Retina (tissue), 1 donor: ENCODE measurements around the gene TREM1.

Experiments used
- DNase-seq: peaks from one replicate; pipeline ENCODE4 v3.0.0-alpha.2; 2016

The TREM1 gene

DNA sequence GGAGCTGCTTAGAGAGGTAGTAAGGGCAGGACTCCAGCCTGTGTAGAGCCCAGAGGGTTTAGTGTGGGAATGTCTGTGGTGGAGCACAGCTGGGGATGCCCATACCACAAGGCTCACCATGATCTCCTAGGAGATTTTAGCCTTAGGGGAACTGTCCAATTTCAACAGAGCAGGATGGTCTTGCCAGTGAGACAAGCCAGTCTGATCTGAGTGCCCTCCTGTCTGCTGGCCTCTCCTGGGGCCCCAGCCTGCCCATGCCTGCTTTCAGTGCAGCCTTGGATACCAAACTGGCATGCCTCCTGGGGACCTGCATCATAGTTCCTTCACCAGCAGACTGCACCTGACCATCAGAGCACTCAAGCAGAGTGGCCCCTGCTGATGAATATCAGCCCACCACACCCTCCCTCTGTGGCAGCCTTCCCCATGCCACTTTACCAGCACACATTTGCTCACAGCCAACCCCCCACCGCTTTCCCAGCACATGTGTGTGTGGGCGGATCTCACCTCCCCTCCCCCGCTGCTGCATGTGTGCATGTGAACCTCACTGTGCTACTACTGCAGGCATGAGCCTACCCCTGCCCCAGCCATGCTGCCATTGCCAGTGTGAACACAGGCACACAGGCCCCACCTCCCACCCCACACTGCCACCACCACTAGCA is 7.9 kb upstream of the TREM1 start:
- DNase-seq = no peak

DNA sequence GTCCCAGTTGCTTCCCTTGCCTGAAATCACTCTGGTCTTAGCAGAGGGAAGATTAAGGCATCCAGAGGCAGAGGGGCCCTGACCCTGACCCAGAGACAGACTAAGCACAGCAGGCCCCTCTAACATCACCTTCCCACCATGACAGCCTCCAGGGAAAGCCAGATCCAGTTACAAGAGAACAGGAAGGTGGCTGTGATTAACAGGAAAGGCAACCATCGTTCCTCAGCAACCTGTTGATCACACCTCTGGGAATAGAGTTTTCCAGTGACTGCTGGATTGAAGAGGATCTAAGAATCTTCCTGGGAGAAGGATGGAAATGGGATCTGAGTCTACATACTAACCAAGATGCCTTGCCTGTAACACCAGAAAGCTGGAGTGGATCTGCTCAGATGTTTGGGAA is 5.2 kb upstream of the TREM1 start:
- DNase-seq = no peak

DNA sequence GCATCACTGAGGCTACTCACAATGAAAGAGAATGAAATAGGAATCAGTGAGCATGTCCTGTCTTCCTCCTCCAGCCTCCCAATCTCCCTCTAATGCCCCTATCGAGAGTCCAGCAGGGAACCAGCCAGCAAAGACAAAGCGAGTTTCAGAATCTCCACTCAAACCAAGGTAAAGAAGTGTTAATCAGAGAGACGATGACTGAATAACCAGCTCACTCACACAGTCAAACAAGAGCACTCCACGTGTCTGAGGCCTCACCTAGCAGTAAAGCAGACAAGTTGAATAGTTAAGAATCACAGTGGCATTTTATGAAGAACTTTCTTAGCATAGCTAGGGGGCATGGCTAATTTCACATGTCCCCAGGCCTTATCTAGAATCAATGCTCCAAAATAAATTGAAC is 3.3 kb upstream of the TREM1 start:
- no peak for DNase-seq

DNA sequence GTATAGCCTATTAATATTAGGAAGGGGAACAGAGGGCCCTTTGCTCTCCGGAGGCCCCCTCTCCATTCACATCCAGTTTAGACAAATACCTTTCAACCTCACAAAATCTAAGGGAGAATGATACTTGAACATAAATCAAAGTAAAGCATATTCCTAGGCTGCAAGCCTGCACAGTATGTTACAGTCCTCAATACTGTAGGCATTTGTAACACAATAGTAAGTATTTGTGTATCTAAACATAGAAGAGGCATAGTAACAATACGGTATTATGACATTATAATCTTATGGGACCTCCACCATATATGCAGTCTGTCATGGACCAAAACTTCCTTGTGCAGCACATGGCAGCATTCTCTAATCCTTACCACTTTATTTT is 2.3 kb upstream of the TREM1 start:
- DNase-seq = no peak

DNA sequence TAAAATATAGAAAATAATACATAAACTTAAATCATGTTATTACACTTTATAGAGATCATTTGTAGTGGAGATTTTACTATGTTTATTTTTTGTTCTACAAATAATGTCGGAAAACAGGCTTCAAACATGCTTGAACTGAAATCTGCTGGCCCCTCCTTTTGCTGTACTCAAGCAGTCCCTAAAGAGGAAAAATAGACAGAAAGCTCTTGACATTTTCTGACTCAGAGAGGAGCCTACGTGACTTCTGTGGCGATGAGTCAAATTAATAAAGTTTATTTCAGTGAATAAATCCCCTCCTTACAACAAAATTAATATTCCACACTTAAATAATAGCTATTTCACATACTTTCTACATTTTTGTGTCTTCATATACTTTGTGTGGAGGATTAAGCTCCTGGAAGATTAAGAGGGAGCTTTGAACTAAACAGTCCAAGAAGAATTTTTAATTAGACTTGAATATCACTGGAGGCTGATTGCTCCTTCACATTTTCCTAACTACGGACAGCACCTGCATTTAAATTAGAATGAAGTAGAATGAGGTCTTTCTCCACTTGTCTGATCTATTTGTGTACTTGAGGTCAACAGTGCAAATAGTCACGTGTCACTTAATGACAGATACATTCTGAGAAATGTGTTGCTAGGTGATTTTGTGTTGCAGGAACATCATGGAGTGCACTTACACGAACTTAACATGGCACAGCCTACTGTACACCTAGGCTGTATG is 1.7 kb upstream of the TREM1 start:
- DNase-seq = peak; percentile 17

DNA sequence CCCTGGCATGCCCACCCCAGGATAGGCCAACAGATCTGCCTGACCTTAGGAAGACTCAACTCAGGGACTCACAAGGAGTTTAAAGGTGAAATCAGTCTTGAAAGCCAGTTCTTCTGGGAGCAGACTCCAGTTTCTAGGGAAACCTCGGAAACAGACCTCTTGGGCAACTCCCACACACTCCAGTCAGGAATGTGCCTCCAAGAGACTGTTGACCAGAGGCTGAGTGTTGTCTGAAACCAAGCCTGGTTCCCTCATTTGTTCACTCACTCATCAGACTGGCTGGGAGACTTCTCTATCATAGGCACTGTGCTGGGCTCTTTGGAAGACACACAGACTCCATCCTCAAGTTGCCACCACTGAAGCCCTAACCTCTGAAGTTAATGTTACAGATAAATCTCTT is 1.8 kb downstream of the TREM1 start:
- no peak for DNase-seq

DNA sequence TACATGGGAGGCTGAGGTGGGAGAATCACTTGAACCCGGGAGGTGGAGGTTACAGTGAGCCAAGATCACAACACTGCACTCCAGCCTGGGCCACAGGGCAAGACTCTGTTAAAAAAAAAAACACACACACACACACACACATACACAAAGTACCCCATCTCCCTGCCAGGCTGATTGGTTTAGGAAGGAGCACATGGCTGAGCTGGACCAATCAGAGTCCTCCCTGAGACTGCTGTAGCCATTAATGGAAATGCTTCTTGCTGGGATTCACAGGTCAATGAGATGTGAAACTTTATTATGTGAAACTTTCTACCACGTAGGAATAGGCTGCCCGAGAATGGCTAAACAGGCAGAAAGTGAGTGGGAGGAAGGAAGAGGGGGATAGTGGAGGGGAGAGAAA is 2.9 kb downstream of the TREM1 start:
- no peak for DNase-seq

DNA sequence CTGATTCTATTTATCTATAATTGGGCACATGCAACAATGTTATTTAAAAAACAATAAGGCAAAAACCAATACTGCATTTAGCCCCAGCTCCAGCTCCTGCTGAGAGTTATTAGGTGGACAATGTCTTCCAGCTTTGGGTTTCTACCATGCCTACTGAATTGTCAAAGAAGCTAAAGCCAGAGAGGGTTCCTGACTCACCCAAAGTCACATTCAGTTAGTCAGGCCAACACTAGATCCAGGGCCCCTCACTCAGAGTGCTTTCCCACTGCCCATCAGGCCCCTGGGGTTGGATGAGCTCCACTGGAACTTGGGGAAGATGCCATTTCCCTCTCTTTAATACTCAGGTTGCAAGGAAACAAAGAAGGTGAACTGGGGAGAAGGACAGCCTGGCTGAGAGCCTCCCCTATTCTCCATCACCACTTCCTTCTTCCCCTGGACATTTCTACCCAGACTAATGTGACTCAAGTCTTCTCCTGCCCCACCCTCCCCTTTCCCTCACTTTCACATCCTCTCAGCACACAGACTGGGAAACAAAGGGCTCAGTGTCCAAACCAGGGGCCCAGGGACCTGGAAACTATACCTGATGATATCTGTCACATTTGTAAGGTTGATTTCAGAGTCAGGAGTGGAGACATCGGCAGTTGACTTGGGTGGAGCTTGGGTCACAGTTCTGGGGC is 6.0 kb downstream of the TREM1 start:
- no peak for DNase-seq

DNA sequence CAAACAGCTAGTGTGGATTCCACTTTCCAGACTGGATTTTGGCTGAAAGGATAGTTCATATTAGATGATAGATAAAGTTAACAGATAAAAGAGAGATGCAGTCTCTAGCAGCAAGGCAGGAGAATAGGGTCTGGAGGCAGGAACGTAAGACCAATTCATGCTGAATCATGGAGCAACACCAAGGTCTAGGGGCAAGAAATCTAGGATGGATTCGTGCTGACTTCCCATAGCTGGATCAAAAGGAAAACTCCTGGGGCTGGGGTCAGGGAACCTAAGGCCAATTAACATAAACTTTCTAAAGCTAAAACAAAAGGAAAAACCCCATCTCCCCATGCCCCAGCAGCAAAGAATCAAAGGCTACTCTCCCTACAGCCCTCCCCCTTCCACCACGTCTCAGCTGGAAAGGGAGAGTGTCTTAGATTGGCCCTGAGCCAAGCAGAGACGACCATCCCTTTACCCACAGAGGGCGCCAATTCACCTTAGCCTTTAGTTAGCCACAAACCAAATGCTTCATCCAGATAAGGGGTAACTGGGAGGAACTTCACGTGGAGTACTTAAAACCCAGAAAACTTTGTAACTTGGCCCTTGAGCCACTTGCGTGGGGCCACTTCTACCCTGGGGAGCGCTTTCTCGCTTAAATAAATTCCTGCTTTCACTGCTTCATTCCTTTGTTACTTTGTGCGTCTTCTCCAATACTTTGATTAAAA is 7.6 kb downstream of the TREM1 start:
- DNase-seq = peak; percentile 73

DNA sequence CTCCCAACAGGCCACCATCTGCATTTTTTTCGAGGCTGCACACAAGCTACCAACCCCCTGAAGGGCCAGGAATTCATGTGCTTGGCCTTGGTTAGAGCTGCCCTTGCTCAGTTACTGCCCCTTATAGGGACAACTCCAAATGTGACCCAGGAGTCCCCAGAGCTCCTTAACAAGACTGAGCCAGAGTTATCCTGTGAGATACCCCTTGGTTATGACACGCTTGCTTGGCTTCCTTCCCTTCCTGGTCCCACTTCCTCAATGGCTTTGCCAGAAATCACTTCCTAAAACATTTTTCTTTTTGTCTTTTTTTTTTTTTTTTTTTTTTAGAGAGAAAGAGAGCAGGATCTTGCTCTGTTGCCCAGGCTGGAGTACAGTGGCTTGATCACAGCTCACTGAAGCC is 8.9 kb downstream of the TREM1 start:
- DNase-seq = no peak

DNA sequence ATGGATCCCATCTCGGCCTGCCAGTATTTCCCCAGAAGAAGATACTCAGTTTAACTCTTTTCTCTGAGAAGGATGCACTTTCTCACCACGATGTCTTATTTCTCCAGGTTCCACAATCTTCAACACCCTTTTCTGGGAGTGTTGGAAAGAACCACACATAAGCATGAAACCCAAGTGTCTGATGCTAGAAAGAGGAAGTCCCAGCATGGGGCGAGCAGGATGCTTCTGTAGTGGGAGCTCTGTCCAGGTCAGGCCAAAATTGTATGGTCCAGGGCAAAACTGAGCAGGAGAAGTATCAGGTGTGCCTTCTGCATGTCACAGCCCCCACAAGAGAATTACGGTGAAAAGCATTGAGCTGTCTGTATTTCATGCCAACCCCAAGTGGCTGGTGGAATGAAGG is 11.0 kb downstream of the TREM1 start:
- DNase-seq = no peak

DNA sequence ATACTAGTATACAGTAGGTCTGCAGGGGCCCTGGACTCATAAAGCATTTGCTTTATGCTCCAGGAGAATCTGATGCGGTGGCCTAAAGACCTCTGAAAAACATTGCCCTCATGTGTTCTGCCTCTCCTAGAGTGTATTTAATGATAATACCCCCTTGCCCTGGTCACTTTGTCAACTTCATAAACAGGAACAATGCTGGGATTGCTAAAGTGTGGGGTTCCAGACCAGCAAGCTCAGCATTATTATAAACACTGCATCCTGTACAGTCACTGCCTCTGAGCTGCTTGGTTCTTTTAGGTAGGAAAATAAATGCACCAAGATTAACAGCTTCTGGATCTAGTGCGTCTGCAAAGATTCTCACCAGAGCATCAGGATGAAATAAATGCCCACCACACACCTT is 12.2 kb downstream of the TREM1 start:
- no peak for DNase-seq

DNA sequence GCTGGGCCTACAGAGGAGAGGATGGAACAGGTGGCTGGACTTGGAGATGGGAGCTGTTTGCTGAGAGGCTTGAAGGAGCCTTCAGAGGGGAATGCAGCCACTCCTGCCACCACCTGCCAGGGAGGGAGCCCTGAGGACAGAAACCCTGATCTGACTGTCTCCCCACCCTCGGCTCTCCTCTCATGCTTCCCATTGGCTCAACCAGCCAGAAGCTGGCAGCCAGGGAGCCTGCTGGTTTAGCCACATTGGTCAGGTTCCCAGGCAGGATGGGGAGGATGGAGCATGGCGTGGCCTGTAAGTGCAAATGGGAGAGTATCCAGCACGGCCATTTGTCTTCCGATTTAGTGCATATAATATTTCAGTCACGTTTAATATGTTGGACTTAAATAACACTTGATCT is 12.8 kb downstream of the TREM1 start:
- DNase-seq = no peak

DNA sequence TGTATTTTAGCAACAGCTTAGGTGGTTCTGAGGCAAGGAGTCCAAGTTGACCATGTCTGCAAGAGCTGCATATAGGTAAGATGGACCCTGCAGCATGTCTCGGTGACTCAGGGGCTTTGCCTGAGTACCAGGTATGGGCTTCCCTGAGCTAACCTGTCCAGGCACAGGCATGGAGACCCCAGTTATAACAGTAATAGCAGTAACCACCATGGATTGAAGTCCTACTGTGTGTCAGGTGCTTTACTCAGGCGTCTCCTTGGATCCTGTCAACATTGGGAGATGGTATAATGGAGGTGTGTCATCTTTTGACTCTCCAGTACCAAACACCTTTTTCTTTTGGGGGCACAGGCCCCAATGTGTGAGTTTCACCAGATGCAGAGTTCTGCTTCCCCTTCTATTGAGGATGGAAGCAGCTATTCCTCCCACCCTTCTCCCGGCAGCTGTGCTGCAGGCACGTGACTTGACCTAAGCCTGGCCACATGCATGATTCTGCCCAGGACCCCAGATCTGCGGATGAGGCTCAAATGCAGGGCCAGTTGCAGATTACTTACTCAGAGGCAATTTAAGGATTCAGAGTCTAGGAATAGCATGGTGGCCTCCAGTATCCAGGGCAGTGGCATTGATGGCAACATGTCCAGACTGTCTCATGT is 13.8 kb downstream of the TREM1 start:
- DNase-seq = no peak

DNA sequence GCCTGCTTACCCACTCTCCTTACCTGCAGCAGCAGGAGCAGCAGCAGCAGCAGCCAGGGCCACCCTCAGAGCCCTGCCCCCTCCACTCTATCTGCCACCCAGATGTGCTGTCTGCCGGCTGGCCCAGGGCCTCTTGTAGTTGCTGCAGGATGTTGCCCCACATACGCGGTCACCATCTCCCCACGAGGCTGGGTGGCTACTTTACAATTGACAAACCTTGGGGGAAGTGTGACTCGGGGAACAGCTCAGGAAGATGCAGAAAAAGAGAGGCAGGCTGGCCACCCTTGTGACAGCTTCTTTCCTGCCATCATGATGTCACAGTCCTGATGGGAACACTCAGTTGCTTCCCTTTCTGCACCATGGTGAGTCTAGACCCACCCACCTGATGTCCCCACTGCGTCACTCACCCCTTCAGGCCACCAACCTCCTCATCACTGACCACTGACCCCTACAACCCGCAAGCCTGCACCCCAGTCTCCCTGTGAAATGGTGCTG is 14.5 kb downstream of the TREM1 start:
- no peak for DNase-seq

DNA sequence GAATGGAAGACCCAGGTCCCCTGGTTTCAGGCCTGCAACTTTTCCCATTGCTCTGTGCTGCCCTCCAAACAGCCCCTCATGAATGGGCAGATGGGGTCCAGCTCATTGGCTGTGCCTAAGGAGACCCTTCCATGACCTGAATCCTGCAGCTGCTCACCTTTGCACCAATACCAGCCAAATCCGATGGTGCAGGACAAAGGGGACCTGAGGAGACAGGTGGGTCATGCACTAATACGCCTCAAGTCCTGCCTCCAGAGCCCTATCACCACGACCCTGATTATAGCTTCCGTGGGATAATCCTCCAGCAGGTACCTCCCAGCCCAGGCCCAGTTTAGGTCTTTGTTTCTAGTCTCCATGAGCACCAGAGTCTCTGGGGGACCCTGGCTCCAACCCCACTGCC is 16.8 kb downstream of the TREM1 start:
- no peak for DNase-seq

DNA sequence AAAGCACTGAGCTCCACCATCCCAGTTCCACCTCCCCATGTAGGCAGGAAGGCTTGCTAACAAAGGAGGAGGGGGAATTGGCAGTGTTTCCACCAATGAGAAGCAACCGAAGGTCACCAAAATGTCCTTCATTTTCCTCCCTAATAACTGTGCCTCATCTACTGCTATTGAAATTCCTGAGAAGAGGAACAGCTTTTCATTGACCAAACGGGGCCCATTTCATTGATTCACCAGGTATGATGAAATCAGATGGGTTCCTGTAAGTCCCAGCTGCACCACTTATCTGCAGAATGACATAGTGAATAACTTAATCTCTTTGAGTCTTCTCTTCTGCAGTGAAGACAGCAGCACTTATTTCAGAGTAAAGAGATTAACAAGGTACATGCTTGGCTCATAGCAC is 17.3 kb downstream of the TREM1 start:
- no peak for DNase-seq

DNA sequence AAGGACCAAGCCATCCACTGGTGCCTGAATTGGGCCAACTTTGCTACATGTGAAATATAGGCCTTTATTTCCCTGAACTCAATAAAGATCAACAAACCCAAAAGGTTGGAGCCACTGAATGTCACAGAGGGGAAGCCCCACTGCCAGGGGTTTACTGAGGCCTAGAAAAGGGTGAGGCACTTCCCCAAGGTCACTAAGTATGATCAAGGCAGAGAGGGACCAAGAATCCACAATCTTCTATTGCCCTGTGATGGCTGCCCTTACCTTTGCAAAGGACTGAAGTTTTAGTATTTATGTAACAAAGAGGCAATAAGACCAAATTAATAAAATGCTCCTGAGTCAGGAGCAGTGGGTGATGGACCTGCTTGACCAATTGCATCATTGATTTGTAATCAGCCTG is 18.0 kb downstream of the TREM1 start:
- no peak for DNase-seq

DNA sequence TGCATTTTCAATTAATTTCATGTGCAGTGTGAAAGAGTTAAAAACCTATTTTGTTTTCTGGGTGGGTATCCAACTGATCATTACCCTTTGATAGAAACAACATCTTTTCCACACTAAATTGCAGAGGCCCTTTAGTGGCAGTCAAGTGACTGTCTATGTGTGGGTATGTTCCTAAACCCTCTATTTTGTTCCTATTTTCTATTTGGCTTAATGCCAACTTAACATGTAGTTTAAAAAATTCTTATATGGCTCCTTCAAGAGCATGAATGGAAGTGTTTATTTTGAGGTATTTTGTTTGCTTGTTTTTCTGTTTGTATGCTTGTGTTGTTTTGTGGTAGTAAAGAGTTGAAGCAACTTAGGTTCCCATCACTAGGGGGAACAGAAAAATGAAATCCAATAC is 19.9 kb downstream of the TREM1 start:
- no peak for DNase-seq

DNA sequence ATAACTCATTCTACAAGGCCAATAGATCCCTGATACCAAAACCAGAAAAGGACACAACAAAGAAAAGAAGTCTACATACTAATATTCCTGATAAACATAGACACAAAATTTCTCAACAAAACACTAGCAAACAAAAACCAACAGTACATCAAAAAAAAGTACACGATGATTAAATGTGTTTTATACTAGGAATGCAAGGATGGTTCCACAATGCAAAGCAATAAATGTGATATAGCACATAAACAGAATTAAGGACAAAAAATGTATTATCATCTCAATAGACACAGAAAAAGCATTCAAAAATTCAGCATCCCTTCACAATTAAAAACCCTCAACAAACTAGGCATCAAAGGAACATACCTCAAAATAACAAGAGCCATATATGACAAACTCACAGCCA is 23.2 kb downstream of the TREM1 start:
- DNase-seq = no peak

DNA sequence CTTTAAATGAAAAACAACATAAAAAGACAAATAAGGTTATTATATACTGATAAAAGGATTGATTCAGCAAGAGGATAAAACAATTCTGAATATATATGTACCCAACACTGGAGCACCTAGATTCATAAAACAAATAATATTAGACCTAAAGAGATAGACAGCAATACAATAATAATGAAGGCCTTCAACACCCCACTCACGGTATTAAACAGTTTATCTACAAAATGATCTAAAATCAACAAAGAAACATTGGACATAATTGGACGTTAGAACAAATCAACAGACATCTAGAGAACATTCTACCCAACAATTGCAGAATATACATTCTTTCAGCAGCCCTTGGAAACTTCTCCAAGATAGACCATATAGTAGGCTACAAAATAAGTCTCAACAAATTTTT is 24.1 kb downstream of the TREM1 start:
- no peak for DNase-seq

DNA sequence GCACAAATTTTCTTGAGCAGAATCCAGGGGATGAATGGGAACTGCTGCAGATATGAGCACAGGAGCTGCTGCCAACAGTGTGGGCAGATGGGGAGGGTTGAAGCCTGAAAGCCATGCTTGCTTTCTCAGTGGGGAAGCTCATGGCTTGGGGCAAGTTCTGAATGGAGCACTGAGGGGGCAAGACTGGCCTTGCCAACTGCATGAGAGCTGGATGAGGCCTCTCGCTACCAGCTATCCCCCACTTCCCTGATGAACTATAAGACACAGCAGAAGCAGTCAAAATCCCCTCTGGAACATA is 28.3 kb downstream of the TREM1 start:
- DNase-seq = no peak
